Measurements from ENCODE around the gene A2M. TPM values are rescaled to one million over a fixed set of nuclear protein-coding genes. Genes with fewer than 3 reads are reported as not detected.

The A2M gene
- total and polyA plus RNA-seq, 2 donors (not counting 3 experiments of a cell fraction or from before 2014, with no cell fraction given): 11.5 to 16.9 TPM

GRCh38 chr12:9104767-9105423 is 10.8 kb downstream of the A2M start:
- Histone ChIP-seq H3K27ac (ENCODE audit: insufficient read depth, low read depth, low read length) (no peak overlapping the region), H3K4me1 (ENCODE audit: control insufficient read depth, extremely low read depth, insufficient read depth, low read length) (no peaks in the 10 kb centered on the region), H3K4me2 (ENCODE audit: insufficient read depth, low read length) (no peak overlapping the region), H4K20me1 (replicated peaks; ENCODE audit: control insufficient read depth, extremely low read depth, insufficient read depth, low read length) (no peaks in the 10 kb centered on the region), H3K36me3 (ENCODE audit: control insufficient read depth in 2 of 2, extremely low read depth in 1 of 2, insufficient read depth in 2 of 2, low read length in 2 of 2) (no peaks in the 10 kb centered on the region), H3K9ac (replicated peaks; ENCODE audit: extremely low read depth, insufficient read depth, low read length) (no peak overlapping the region), H2AFZ (ENCODE audit: low read depth, low read length) (no peak overlapping the region), H3K79me2 (ENCODE audit: control insufficient read depth, insufficient read depth, low read length) (no peaks in the 10 kb centered on the region), H3K4me3 (replicated peaks in 1 of 3; ENCODE audit: insufficient read depth in 1 of 3, low read depth in 1 of 3, low read length in 3 of 3) (no peak overlapping the region), H3K27me3 (ENCODE audit: control insufficient read depth in 2 of 2, insufficient read depth in 2 of 2, low read length in 2 of 2) (peaks cover 0 to 3% of the 10 kb centered on the region in 2 experiments), H3K9me1 (replicated peaks; ENCODE audit: control insufficient read depth, extremely low read depth, insufficient read depth, low read length) (no peaks in the 10 kb centered on the region), H3K9me3 (replicated peaks; ENCODE audit: control insufficient read depth, insufficient read depth, low read length) (no peaks in the 10 kb centered on the region)
- FAIRE-seq (no peak), DNase-seq (ENCODE audit: low read depth, low spot score) (no peak)
- CTCF ChIA-PET: interaction anchor here (0.8 kb wide), 2 partner anchors 10 to 561 kb away, joined by 3 read pairs; no protein-coding TSS in a partner anchor
- dilution Hi-C loops (cut with MboI; ENCODE audit: extremely low pct_ligation_motif_present, low sequenced_read_pairs) (no loop called here), intact Hi-C loops (cut with micrococcal nuclease) (no loop called here)
- POLR2A ChIA-PET: no interaction called here
- BruUV-seq (replicated peaks): no TSS peak
- TF ChIP-seq JUN (IDR thresholded peaks at IDR 0.05; ENCODE audit: borderline replicate concordance, insufficient read depth, insufficient read length, low read depth) (no peak), FOS (IDR thresholded peaks at IDR 0.05; ENCODE audit: borderline replicate concordance, insufficient read depth, low read length) (no peak), MYC (IDR thresholded peaks at IDR 0.05; ENCODE audit: low read depth, low read length) (no peak), GATA2 (IDR thresholded peaks at IDR 0.05; ENCODE audit: insufficient read depth, insufficient read length, low read depth, low read length) (no peak), MAX (IDR thresholded peaks at IDR 0.05; ENCODE audit: insufficient read depth, insufficient read length) (no peak), EZH2 (IDR thresholded peaks at IDR 0.05; ENCODE audit: borderline replicate concordance, low read depth, low read length, severe bottlenecking) (no peak), POLR2A (IDR thresholded peaks at IDR 0.05; ENCODE audit: low read depth, low read length) (no peak), POLR2AphosphoS5 (IDR thresholded peaks at IDR 0.05; ENCODE audit: insufficient read depth, low read depth, low read length) (no peak)
- TF ChIP-seq, protein P1, sequence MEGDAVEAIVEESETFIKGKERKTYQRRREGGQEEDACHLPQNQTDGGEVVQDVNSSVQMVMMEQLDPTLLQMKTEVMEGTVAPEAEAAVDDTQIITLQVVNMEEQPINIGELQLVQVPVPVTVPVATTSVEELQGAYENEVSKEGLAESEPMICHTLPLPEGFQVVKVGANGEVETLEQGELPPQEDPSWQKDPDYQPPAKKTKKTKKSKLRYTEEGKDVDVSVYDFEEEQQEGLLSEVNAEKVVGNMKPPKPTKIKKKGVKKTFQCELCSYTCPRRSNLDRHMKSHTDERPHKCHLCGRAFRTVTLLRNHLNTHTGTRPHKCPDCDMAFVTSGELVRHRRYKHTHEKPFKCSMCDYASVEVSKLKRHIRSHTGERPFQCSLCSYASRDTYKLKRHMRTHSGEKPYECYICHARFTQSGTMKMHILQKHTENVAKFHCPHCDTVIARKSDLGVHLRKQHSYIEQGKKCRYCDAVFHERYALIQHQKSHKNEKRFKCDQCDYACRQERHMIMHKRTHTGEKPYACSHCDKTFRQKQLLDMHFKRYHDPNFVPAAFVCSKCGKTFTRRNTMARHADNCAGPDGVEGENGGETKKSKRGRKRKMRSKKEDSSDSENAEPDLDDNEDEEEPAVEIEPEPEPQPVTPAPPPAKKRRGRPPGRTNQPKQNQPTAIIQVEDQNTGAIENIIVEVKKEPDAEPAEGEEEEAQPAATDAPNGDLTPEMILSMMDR (IDR thresholded peaks at IDR 0.05; ENCODE audit: extremely low read depth in 1 of 2, insufficient read depth in 1 of 2, low read depth in 1 of 2, low read length in 2 of 2): no peak
